Endothelial cell of umbilical vein (primary cell): Measurements from ENCODE around the gene DUSP28. TPM values are rescaled to one million over a fixed set of nuclear protein-coding genes. Genes with fewer than 3 reads are reported as not detected.

Experiments
- BruUV-seq: library from RNA; stranded (reverse); fragments of 400-500 nt; replicated peaks from 2 replicates; lab custom pipeline; 2021; lab: Mats Ljungman, UMichigan
- CTCF ChIA-PET: fragments of 300-600, 350-600 bp; sonication (Branson Sonifier 250); formaldehyde crosslinking; loops from one replicate; lab custom pipeline; 2021; ENCODE audit warnings: antibody characterized with exemption, inconsistent platforms; lab: Charles Lee
- POLR2A ChIA-PET: fragments of 300-600, 350-600 bp; sonication (Branson Sonifier 250); formaldehyde crosslinking; loops from one replicate; lab custom pipeline; 2021; ENCODE audit warnings: antibody characterized with exemption, inconsistent platforms; lab: Charles Lee
- DNase-seq: peaks from one replicate; pipeline ENCODE4 v3.0.0-alpha.2; 2011; ENCODE audit warnings: low read depth, low spot score
- FAIRE-seq: peaks from 2 replicates; lab custom pipeline; 2011; peaks lifted over from hg19 to GRCh38; lab: Jason Lieb, UNC
- H2AFZ ChIP-seq: 2 replicates; pipeline ENCODE4 v1.6.0; 2012; ENCODE audit warnings: low read depth, low read length, control low read depth, inconsistent platforms
- H3K27ac ChIP-seq: 2 replicates; pipeline ENCODE4 v1.5.1; 2011; ENCODE audit warnings: low read depth, mild to moderate bottlenecking, control low read depth, low read length, moderate library complexity; ENCODE audit not compliant: insufficient read depth
- H3K27me3 ChIP-seq, 2 experiments: 2 replicates each; pipeline versions ENCODE4 v1.6.0 to v1.6.1; 2011; ENCODE audit warnings: low read length in 2 of 2, mixed read lengths in 1 of 2; ENCODE audit not compliant: control insufficient read depth in 2 of 2, insufficient read depth in 2 of 2
- H3K36me3 ChIP-seq, 2 experiments: 2 replicates in 1 of 2; 3 replicates in 1 of 2; pipeline ENCODE4 v1.5.1; 2011; ENCODE audit warnings: low read length in 2 of 2, mild to moderate bottlenecking in 1 of 2, moderate library complexity in 1 of 2; ENCODE audit not compliant: control insufficient read depth in 2 of 2, insufficient read depth in 2 of 2; ENCODE audit errors: extremely low read depth in 1 of 2
- H3K4me1 ChIP-seq: 3 replicates; pipeline ENCODE4 v1.5.1; 2011; ENCODE audit warnings: mild to moderate bottlenecking, low read length; ENCODE audit not compliant: control insufficient read depth, insufficient read depth; ENCODE audit errors: extremely low read depth
- H3K4me2 ChIP-seq: 2 replicates; pipeline ENCODE4 v1.6.1; 2011; ENCODE audit warnings: low read length, control low read depth, mixed read lengths; ENCODE audit not compliant: insufficient read depth
- H3K4me3 ChIP-seq, 3 experiments: fragments of 200-600 bp in 1 of 3; sonication (generic), shearing (Covaris generic) in 1 of 3; replicated peaks in 1 of 3; 2 replicates each; pipeline ENCODE4 v1.5.1; 2011 to 2016; ENCODE audit warnings: control low read depth in 3 of 3, low read length in 3 of 3, mild to moderate bottlenecking in 2 of 3, inconsistent platforms in 1 of 3, low read depth in 1 of 3, moderate library complexity in 1 of 3; ENCODE audit not compliant: insufficient read depth in 1 of 3
- H3K79me2 ChIP-seq: 2 replicates; pipeline ENCODE4 v1.6.0; 2012; ENCODE audit warnings: low read length, inconsistent platforms; ENCODE audit not compliant: control insufficient read depth, insufficient read depth
- H3K9ac ChIP-seq: replicated peaks from 2 replicates; pipeline ENCODE3; 2011; ENCODE audit warnings: low read length, control low read depth; ENCODE audit not compliant: insufficient read depth; ENCODE audit errors: extremely low read depth
- H3K9me1 ChIP-seq: replicated peaks from 3 replicates; pipeline ENCODE4 v1.6.0; 2011; ENCODE audit warnings: mild to moderate bottlenecking, low read length; ENCODE audit not compliant: control insufficient read depth, insufficient read depth; ENCODE audit errors: extremely low read depth
- H3K9me3 ChIP-seq: replicated peaks from 2 replicates; pipeline ENCODE4 v1.5.1; 2012; ENCODE audit warnings: low read length, inconsistent platforms; ENCODE audit not compliant: control insufficient read depth, insufficient read depth
- H4K20me1 ChIP-seq: replicated peaks from 2 replicates; pipeline ENCODE3; 2011; ENCODE audit warnings: mild to moderate bottlenecking, low read length; ENCODE audit not compliant: control insufficient read depth, insufficient read depth; ENCODE audit errors: extremely low read depth
- EZH2 ChIP-seq: IDR thresholded peaks from 2 replicates; pipeline ENCODE4 v1.6.1; 2012; ENCODE audit warnings: borderline replicate concordance, low read depth, mild to moderate bottlenecking, moderate library complexity, low read length, inconsistent platforms; ENCODE audit not compliant: severe bottlenecking
- FOS ChIP-seq: IDR thresholded peaks from 2 replicates; pipeline ENCODE4 v1.6.1; 2011; ENCODE audit warnings: mild to moderate bottlenecking, low read length, moderate library complexity, borderline replicate concordance; ENCODE audit not compliant: insufficient read depth
- GATA2 ChIP-seq: IDR thresholded peaks from 2 replicates; pipeline ENCODE4 v1.7.0; 2011; ENCODE audit warnings: low read depth, mild to moderate bottlenecking, moderate library complexity, mixed read lengths, low read length; ENCODE audit not compliant: insufficient read length, insufficient read depth
- JUN ChIP-seq: IDR thresholded peaks from 2 replicates; pipeline ENCODE4 v1.6.1; 2011; ENCODE audit warnings: borderline replicate concordance, low read depth; ENCODE audit not compliant: insufficient read length, insufficient read depth
- MYC ChIP-seq: IDR thresholded peaks from one replicate; pipeline ENCODE4 v1.6.1; 2011; ENCODE audit warnings: mild to moderate bottlenecking, low read depth, low read length
- POLR2A ChIP-seq: IDR thresholded peaks from 2 replicates; pipeline ENCODE4 v1.6.1; 2012; ENCODE audit warnings: low read depth, mild to moderate bottlenecking, control low read depth, low read length
- POLR2AphosphoS5 ChIP-seq: IDR thresholded peaks from 2 replicates; pipeline ENCODE4 v1.6.1; 2012; ENCODE audit warnings: low read depth, mild to moderate bottlenecking, control low read depth, low read length, moderate library complexity; ENCODE audit not compliant: insufficient read depth
- dilution Hi-C: fragments of 300-500 bp; cut with MboI; formaldehyde crosslinking; loops from one replicate; pipeline ENCODE4 v1.15.0; 2019; ENCODE audit warnings: low sequenced_read_pairs; ENCODE audit not compliant: extremely low pct_ligation_motif_present
- intact Hi-C: fragments of 100-400 bp; cut with micrococcal nuclease; formaldehyde crosslinking; loops from one replicate; pipeline ENCODE4 v1.10.0; 2022
- polyA plus RNA-seq, 4 experiments: library from polyadenylated mRNA; depleted of rRNA in 3 of 4; stranded (reverse) in 3 of 4; unstranded in 1 of 4; fragments of >200 nt; gene quantifications; 2 replicates each; pipeline versions ENCODE4 v1.2.1 to v1.2.3, GENCODE V29; 2011 to 2012; ENCODE audit warnings: missing spikeins in 1 of 4
- total RNA-seq: library from RNA; stranded (reverse); gene quantifications from 2 replicates; pipeline ENCODE4 v1.2.3, GENCODE V29; 2021
- TF ChIP-seq, protein P1 (sequence below): IDR thresholded peaks from 2 replicates; pipeline ENCODE4 v1.6.1; 2011; ENCODE audit not compliant: insufficient read depth, insufficient read length
- TF ChIP-seq, protein P2 (sequence below), 2 donors: IDR thresholded peaks; 1 replicate in 1 of 2; 2 replicates in 1 of 2; pipeline ENCODE4 v1.5.1; 2011; ENCODE audit warnings: low read length in 2 of 2, mild to moderate bottlenecking in 2 of 2, moderate library complexity in 2 of 2, control low read depth in 1 of 2, inconsistent platforms in 1 of 2, low read depth in 1 of 2; ENCODE audit not compliant: insufficient read depth in 1 of 2; ENCODE audit errors: extremely low read depth in 1 of 2

Gene DUSP28
- total and polyA plus RNA-seq, 2 donors (not counting 3 experiments of a cell fraction or from before 2014, with no cell fraction given) = 2.2 to 4.3 TPM

DNA sequence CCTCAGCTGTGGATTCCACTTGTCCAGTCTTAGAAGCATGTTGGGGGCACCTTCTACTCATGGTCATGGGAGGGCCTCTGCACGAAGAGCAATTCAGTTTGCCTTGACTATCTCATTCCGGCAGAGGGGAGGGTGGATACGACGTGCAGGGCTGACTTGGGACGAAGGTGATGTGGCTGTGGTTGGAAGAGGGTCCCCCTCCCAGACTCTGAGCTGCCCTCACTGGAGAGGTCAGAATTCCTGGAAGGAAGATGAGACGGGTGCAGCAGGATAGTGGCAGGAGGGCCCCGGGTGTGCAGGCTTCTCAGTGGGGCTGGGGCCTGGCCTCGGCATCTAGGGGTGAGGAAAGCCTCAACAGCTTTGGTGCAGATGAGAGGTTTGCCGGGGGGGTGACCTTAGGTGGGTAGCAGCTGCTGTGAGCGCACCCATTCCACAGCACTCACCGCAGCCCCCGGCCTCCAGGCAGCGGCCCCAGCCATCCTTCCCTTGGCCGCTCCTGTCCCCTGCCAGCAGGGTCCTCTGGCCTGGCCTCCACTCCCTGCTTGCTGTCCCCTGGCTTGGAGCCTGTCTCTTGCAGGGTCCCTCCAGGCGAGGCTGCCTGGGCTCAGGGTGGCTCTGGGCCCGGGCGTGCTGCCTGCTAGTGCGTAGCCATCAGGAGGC lies 11.3 kb downstream of the DUSP28 start:
- DNase-seq (no peak), FAIRE-seq (no peak)
- Histone ChIP-seq H3K9ac (no peak overlapping the region), H4K20me1 (no peaks in the 10 kb centered on the region), H3K79me2 (peaks cover 20% of the 10 kb centered on the region), H3K4me1 (peaks cover 20% of the 10 kb centered on the region), H3K9me3 (no peaks in the 10 kb centered on the region), H3K27me3 (no peaks in the 10 kb centered on the region), H3K27ac (no peak overlapping the region), H2AFZ (no peak overlapping the region), H3K4me3 (no peak overlapping the region), H3K4me2 (no peak overlapping the region), H3K9me1 (no peaks in the 10 kb centered on the region), H3K36me3 (peaks cover 0 to 15% of the 10 kb centered on the region in 2 experiments)
- dilution Hi-C loops (no loop called here), intact Hi-C loops (no loop called here)
- CTCF ChIA-PET = no interaction called here
- POLR2A ChIA-PET = no interaction called here
- no TSS peak for BruUV-seq
- TF ChIP-seq POLR2AphosphoS5 (no peak), POLR2A (no peak), JUN (no peak), FOS (no peak), GATA2 (no peak), EZH2 (no peak), MYC (no peak)
- TF ChIP-seq, protein P1, sequence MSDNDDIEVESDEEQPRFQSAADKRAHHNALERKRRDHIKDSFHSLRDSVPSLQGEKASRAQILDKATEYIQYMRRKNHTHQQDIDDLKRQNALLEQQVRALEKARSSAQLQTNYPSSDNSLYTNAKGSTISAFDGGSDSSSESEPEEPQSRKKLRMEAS = no peak
- TF ChIP-seq, protein P2, sequence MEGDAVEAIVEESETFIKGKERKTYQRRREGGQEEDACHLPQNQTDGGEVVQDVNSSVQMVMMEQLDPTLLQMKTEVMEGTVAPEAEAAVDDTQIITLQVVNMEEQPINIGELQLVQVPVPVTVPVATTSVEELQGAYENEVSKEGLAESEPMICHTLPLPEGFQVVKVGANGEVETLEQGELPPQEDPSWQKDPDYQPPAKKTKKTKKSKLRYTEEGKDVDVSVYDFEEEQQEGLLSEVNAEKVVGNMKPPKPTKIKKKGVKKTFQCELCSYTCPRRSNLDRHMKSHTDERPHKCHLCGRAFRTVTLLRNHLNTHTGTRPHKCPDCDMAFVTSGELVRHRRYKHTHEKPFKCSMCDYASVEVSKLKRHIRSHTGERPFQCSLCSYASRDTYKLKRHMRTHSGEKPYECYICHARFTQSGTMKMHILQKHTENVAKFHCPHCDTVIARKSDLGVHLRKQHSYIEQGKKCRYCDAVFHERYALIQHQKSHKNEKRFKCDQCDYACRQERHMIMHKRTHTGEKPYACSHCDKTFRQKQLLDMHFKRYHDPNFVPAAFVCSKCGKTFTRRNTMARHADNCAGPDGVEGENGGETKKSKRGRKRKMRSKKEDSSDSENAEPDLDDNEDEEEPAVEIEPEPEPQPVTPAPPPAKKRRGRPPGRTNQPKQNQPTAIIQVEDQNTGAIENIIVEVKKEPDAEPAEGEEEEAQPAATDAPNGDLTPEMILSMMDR (IDR thresholded peaks at IDR 0.05; ENCODE audit: extremely low read depth in 1 of 2, insufficient read depth in 1 of 2, low read depth in 1 of 2, low read length in 2 of 2) = no peak
